Airway epithelial cell (primary cell): ENCODE measurements around the gene SCN7A. TPM values are rescaled to one million over a fixed set of nuclear protein-coding genes. Genes with fewer than 3 reads are reported as not detected.

Source experiments
- total RNA-seq: library from RNA; depleted of rRNA; stranded (reverse); fragments of >200 nt; gene quantifications from 2 replicates; pipeline ENCODE4 v1.2.3, GENCODE V29; 2015

Gene SCN7A
- total RNA-seq, result not detected in 2 replicates

DNA sequence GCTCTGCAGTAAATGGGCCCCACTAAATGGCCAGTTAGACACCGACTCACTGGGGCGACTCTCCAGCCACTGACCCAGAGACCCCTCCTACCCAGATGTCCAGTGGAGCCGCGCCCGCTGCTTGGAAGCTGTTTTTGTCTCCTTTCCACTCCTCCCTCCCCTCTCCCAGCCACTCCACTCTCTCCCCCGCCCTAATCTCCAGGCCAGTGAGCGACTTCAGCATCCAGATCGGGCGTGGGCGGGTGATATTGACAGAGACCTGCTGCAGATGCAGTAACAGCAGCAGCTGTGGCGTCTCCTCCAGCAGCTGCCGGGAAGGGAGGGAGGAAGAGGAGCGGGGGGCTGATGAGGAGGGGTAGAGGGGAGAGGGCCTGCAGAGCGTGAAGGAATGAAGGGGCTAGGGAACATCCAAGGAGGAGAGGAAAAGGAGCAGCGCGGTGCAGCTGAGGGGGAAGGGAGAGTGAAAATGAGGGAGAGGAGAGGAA is at the start of gene SCN7A:
Gene SCN7A (minus strand): TSS at position 110 of the 485 bp plus-strand sequence. CDS start 16,553 bp downstream, outside the sequence.

DNA sequence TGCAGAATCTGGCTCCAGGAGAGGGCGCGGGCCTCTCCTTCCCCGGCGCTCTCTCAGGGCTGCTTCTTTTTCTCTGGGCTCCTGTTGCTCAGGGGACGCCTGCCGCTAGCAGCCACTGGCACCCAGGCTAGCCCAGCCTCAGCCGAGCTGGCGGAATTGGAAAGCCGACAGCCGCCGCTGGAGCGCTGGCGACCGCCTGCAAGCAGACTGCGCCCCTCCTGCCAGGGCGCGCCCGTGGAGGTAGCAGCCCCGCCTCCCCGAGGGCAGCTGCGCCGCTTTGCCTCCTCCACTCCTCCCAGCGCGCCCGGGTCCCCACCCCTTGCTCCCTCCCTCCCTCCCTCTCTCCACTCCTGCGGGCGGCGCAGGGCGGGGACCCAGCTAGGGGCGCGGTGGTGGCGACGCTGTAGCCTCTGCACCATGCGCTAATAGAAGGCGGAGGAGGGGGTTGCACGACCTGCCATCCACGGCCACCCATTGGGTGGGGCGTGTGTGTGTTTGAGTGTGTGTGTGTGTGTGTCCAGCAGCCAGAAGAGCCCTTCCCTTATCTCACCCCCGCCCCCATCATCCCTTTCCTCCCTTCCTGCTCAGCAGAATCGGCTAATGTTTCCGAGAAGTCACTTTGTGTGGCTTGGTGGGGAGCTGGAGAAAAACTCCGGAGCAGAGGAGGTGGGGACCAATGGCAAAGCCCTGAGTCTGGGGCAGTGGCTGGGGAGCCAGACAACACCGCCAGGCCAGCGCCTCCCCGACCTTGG is 118.1 kb downstream of the SCN7A start, which contains the start of gene SCN9A:
Gene SCN9A (minus strand): TSS at position 209 of the 752 bp plus-strand sequence. CDS start 64,188 bp downstream, outside the sequence.

Other genes with a start within 250 kb of the SCN7A start
- 0.42 and 0.71 TPM in 2 replicates for gene SCN9A, start 118.3 kb downstream of the SCN7A start, total RNA-seq